Activated CD4-positive, alpha-beta T cell treated with anti-CD3 and anti-CD28 coated beads, Interleukin-2, amount 10 ng/mL, durations not matched to agents 7 days and 5 days (primary cell): ENCODE results near the gene CCT3. TPM values are rescaled to one million over a fixed set of nuclear protein-coding genes. Genes with fewer than 3 reads are reported as not detected.
"Not testable (repeated sequence)": the region's sequence is repeated elsewhere in the genome, so short reads cannot be mapped to it uniquely, and the experiment has no call there.

Experiments used
- CTCF ChIA-PET: fragments of 350-600 bp; sonication (Branson Sonifier 250); formaldehyde crosslinking; loops from one replicate; lab custom pipeline; 2021; ENCODE audit warnings: antibody characterized with exemption; lab: Charles Lee
- POLR2A ChIA-PET: fragments of 350-600 bp; sonication (Branson Sonifier 250); formaldehyde crosslinking; loops from one replicate; lab custom pipeline; 2021; ENCODE audit warnings: antibody characterized with exemption; lab: Charles Lee
- DNase-seq: peaks from one replicate; pipeline ENCODE4 v3.0.0-alpha.2; 2020
- H3K27ac Mint-ChIP-seq: one replicate; pipeline ENCODE4 v1.8.0; 2021; ENCODE audit warnings: mild to moderate bottlenecking, moderate library complexity, mixed read lengths
- H3K27me3 Mint-ChIP-seq: one replicate; pipeline ENCODE4 v1.8.0; 2021; ENCODE audit warnings: mixed read lengths
- H3K36me3 Mint-ChIP-seq: one replicate; pipeline ENCODE4 v1.8.0; 2021; ENCODE audit warnings: low read depth, mixed read lengths
- H3K4me1 Mint-ChIP-seq: one replicate; pipeline ENCODE4 v1.8.0; 2021; ENCODE audit warnings: mixed read lengths
- H3K4me3 Mint-ChIP-seq: one replicate; pipeline ENCODE4 v1.8.0; 2021; ENCODE audit warnings: mild to moderate bottlenecking, moderate library complexity, mixed read lengths
- H3K9me3 Mint-ChIP-seq: one replicate; pipeline ENCODE4 v1.8.0; 2021; ENCODE audit warnings: mixed read lengths
- total RNA-seq, 2 experiments: library from RNA; stranded (reverse); gene quantifications; one replicate each; pipeline ENCODE4 v1.2.3, GENCODE V29; 2021

CCT3 gene
- total RNA-seq, 2 experiments from 2014 or later = 186 to 228 TPM

GRCh38 chr1:156376958-156377919 lies 39.1 kb upstream of the CCT3 start:
- H3K4me1 Mint-ChIP-seq = no peaks in the 10 kb centered on the region
- DNase-seq = no peak
- ChIA-PET POLR2A (no interaction called here), CTCF (interaction anchor here (0.5 to 2.8 kb wide), 4 partner anchors 8 to 144 kb away, joined by 3 to 16 read pairs (median 4); no protein-coding TSS in a partner anchor)
- H3K4me3 Mint-ChIP-seq = no peak overlapping the region
- no peak overlapping the region for H3K27ac Mint-ChIP-seq
- H3K27me3 Mint-ChIP-seq = peaks cover 21% of the 10 kb centered on the region
- no peaks in the 10 kb centered on the region for H3K9me3 Mint-ChIP-seq
- no peaks in the 10 kb centered on the region for H3K36me3 Mint-ChIP-seq

- no peak for DNase-seq
- Mint-ChIP-seq H3K27me3 (peaks cover 29% of the 10 kb centered on the region), H3K9me3 (no peaks in the 10 kb centered on the region), H3K27ac (no peak overlapping the region), H3K36me3 (no peaks in the 10 kb centered on the region), H3K4me3 (no peak overlapping the region), H3K4me1 (no peaks in the 10 kb centered on the region)
- ChIA-PET CTCF (interaction anchor here (0.6 to 2.8 kb wide), 4 partner anchors 9 to 156 kb away, joined by 3 to 16 read pairs (median 3); no protein-coding TSS in a partner anchor), POLR2A (no interaction called here)
These were observed 38.1 kb upstream of the CCT3 start for GRCh38 chr1:156376146-156376545.

GRCh38 chr1:156373546-156373945 lies 35.5 kb upstream of the CCT3 start:
- no peak overlapping the region for H3K27ac Mint-ChIP-seq
- POLR2A ChIA-PET = no interaction called here
- H3K27me3 Mint-ChIP-seq = peaks cover 39% of the 10 kb centered on the region
- H3K36me3 Mint-ChIP-seq = no peaks in the 10 kb centered on the region
- DNase-seq = no peak
- H3K4me3 Mint-ChIP-seq = no peak overlapping the region
- H3K9me3 Mint-ChIP-seq = no peaks in the 10 kb centered on the region
- no peaks in the 10 kb centered on the region for H3K4me1 Mint-ChIP-seq
- CTCF ChIA-PET = interaction anchor here (4.0 kb wide), 1 partner anchor 12 kb away, joined by 29 read pairs; no protein-coding TSS in a partner anchor

- H3K9me3 Mint-ChIP-seq = no peaks in the 10 kb centered on the region
- H3K36me3 Mint-ChIP-seq = no peaks in the 10 kb centered on the region
- POLR2A ChIA-PET = no interaction called here
- CTCF ChIA-PET = interaction anchor here (1.0 to 4.0 kb wide), 4 partner anchors 8 to 73 kb away, joined by 3 to 29 read pairs (median 6); no protein-coding TSS in a partner anchor
- no peaks in the 10 kb centered on the region for H3K4me1 Mint-ChIP-seq
- peaks cover 45% of the 10 kb centered on the region for H3K27me3 Mint-ChIP-seq
- H3K27ac Mint-ChIP-seq = no peak overlapping the region
- H3K4me3 Mint-ChIP-seq = no peak overlapping the region
- no peak for DNase-seq
These were observed 34.8 kb upstream of the CCT3 start for GRCh38 chr1:156372876-156373275.

GRCh38 chr1:156372265-156372586 lies 34.1 kb upstream of the CCT3 start:
- POLR2A ChIA-PET = no interaction called here

GRCh38 chr1:156371553-156372264 lies 33.6 kb upstream of the CCT3 start:
- Mint-ChIP-seq H3K27ac (no peak overlapping the region), H3K36me3 (no peaks in the 10 kb centered on the region), H3K4me3 (no peak overlapping the region), H3K27me3 (peaks cover 47% of the 10 kb centered on the region), H3K4me1 (no peaks in the 10 kb centered on the region), H3K9me3 (no peaks in the 10 kb centered on the region)
- DNase-seq = no peak
- ChIA-PET CTCF (interaction anchor here (0.6 to 4.0 kb wide), 8 partner anchors 9 to 154 kb away, joined by 3 to 29 read pairs (median 4); no protein-coding TSS in a partner anchor), POLR2A (no interaction called here)

More at GRCh38 chr1:156372265-156372586, 34.1 kb upstream of the CCT3 start:
- H3K9me3 Mint-ChIP-seq = no peaks in the 10 kb centered on the region
- H3K4me3 Mint-ChIP-seq = no peak overlapping the region
- H3K4me1 Mint-ChIP-seq = no peaks in the 10 kb centered on the region
- H3K27ac Mint-ChIP-seq = no peak overlapping the region
- H3K36me3 Mint-ChIP-seq = no peaks in the 10 kb centered on the region
- DNase-seq = no peak
- H3K27me3 Mint-ChIP-seq = peaks cover 49% of the 10 kb centered on the region
- CTCF ChIA-PET = interaction anchor here (0.6 to 4.0 kb wide), 5 partner anchors 9 to 153 kb away, joined by 3 to 29 read pairs (median 4); no protein-coding TSS in a partner anchor

GRCh38 chr1:156369685-156370286 lies 31.7 kb upstream of the CCT3 start:
- H3K4me1 Mint-ChIP-seq, H3K4me3 Mint-ChIP-seq, H3K36me3 Mint-ChIP-seq, H3K9me3 Mint-ChIP-seq, DNase-seq, POLR2A ChIA-PET, H3K27ac Mint-ChIP-seq: not testable (repeated sequence)
- H3K27me3 Mint-ChIP-seq = peaks cover 54% of the 10 kb centered on the region
- CTCF ChIA-PET = interaction anchor here (1.2 to 4.0 kb wide), 2 partner anchors 11 to 16 kb away, joined by 3 to 29 read pairs; no protein-coding TSS in a partner anchor

GRCh38 chr1:156368889-156369684 lies 31.0 kb upstream of the CCT3 start, which contains the start of gene RHBG:
Gene RHBG (plus strand): TSS chr1:156369211. CDS start chr1:156369250, 39 bp downstream.
- ChIA-PET POLR2A (no interaction called here), CTCF (interaction anchor here (0.6 to 1.2 kb wide), 2 partner anchors 11 to 55 kb away, joined by 3 to 6 read pairs; no protein-coding TSS in a partner anchor)
- peak within 1 kb of the TSS; percentile 35 for H3K4me3 Mint-ChIP-seq
- H3K36me3 Mint-ChIP-seq = no peaks in the 10 kb centered on the region
- no peaks in the 10 kb centered on the region for H3K4me1 Mint-ChIP-seq
- no peaks in the 10 kb centered on the region for H3K9me3 Mint-ChIP-seq
- H3K27me3 Mint-ChIP-seq = peaks cover 56% of the 10 kb centered on the region
- no peak within 1 kb of the TSS for H3K27ac Mint-ChIP-seq
- no peak for DNase-seq

- Mint-ChIP-seq H3K9me3 (no peaks in the 10 kb centered on the region), H3K4me3 (no peak overlapping the region), H3K36me3 (no peaks in the 10 kb centered on the region), H3K4me1 (no peaks in the 10 kb centered on the region), H3K27me3 (peaks cover 53% of the 10 kb centered on the region), H3K27ac (no peak overlapping the region)
- POLR2A ChIA-PET = no interaction called here
- CTCF ChIA-PET = interaction anchor here (0.6 kb wide), 1 partner anchor 54 kb away, joined by 6 read pairs; no protein-coding TSS in a partner anchor
- DNase-seq = no peak
These were observed 30.1 kb upstream of the CCT3 start for GRCh38 chr1:156368157-156368658.

- no peaks in the 10 kb centered on the region for H3K4me1 Mint-ChIP-seq
- H3K27ac Mint-ChIP-seq = no peak overlapping the region
- ChIA-PET CTCF (interaction anchor here (0.6 kb wide), 1 partner anchor 252 kb away, joined by 3 read pairs; the partner anchor contains the start of gene HAPLN2), POLR2A (no interaction called here)
- no peak overlapping the region for H3K4me3 Mint-ChIP-seq
- H3K36me3 Mint-ChIP-seq = no peaks in the 10 kb centered on the region
- H3K9me3 Mint-ChIP-seq = no peaks in the 10 kb centered on the region
- DNase-seq = no peak
- peaks cover 47% of the 10 kb centered on the region for H3K27me3 Mint-ChIP-seq
These were observed 29.5 kb upstream of the CCT3 start for GRCh38 chr1:156367383-156368156.
